Endothelial cell (in vitro differentiated cells): ENCODE results near the gene EDEM1. TPM values are rescaled to one million over a fixed set of nuclear protein-coding genes. Genes with fewer than 3 reads are reported as not detected.

Source experiments
- DNase-seq: peaks from one replicate; pipeline ENCODE4 v3.0.0; 2021; ENCODE audit warnings: low spot score
- H3K27ac Mint-ChIP-seq: one replicate; pipeline ENCODE4 v1.8.0; 2021; ENCODE audit warnings: mixed read lengths, inconsistent platforms; ENCODE audit not compliant: unreplicated experiment
- H3K27me3 Mint-ChIP-seq: one replicate; pipeline ENCODE4 v1.8.0; 2021; ENCODE audit warnings: mild to moderate bottlenecking, moderate library complexity, mixed read lengths, inconsistent platforms; ENCODE audit not compliant: unreplicated experiment
- H3K36me3 Mint-ChIP-seq: one replicate; pipeline ENCODE4 v1.8.0; 2021; ENCODE audit warnings: mild to moderate bottlenecking, low read depth, mixed read lengths, inconsistent platforms; ENCODE audit not compliant: unreplicated experiment
- H3K4me1 Mint-ChIP-seq: one replicate; pipeline ENCODE4 v1.8.0; 2021; ENCODE audit warnings: mild to moderate bottlenecking, mixed read lengths, inconsistent platforms; ENCODE audit not compliant: unreplicated experiment
- H3K4me3 Mint-ChIP-seq: one replicate; pipeline ENCODE4 v1.8.0; 2021; ENCODE audit warnings: mild to moderate bottlenecking, mixed read lengths, inconsistent platforms; ENCODE audit not compliant: unreplicated experiment
- H3K9me3 Mint-ChIP-seq: one replicate; pipeline ENCODE4 v1.8.0; 2021; ENCODE audit warnings: mixed read lengths, inconsistent platforms; ENCODE audit not compliant: unreplicated experiment
- total RNA-seq: library from RNA; stranded (reverse); fragmentation: NEBNext Ultra II Directional; extraction: Animal tissue kit (Norgen Biotek cat#: 25700); gene quantifications from one replicate; pipeline ENCODE4 v1.2.1, GENCODE V29; 2021; ENCODE audit not compliant: unreplicated experiment
- TF ChIP-seq, protein P1 (sequence below): fragments of 200-600 bp; sonication (generic); IDR thresholded peaks from one replicate; pipeline ENCODE4 v1.5.0; 2021; ENCODE audit warnings: antibody characterized with exemption; ENCODE audit not compliant: unreplicated experiment

The EDEM1 gene
- total RNA-seq, 1 donor from 2014 or later, result 18.2 TPM

DNA sequence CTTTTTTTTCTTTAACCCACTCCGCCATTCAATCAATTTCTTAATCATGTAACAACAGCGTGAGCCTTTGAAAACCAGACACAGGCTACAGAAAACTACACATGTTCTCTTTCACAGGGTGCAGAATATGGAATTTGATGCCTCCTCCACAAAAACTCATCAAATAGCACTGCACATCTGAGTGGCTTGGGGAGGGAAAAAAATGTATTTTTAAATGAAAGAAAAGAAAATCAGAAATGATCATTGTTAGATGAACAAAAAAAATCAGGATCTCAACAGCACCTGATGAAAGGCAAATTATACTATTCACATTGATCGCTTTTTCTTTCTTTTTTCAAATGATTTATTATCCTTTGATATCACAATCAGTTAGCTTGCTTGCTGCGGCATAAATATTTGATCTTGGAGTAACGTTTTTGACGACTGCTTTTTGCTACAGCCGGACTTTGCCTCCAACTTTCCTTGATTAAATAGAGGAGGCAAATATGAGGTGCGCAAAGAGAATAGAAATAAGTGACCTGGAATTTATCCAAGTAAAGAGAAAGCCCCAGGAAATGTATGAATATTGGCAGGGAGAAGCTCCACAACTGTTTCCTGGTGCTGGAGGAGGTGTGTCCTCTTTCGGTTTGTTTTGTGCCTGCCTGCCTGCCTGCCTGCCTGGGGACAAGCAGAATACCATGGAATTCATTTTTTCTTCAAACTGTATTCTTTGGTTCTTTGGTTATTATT lies 63.1 kb downstream of the EDEM1 start:
- Mint-ChIP-seq H3K4me1 (no peaks in the 10 kb centered on the region), H3K9me3 (no peaks in the 10 kb centered on the region), H3K27me3 (peaks cover 2% of the 10 kb centered on the region), H3K27ac (no peak overlapping the region), H3K36me3 (peaks cover 6% of the 10 kb centered on the region), H3K4me3 (no peak overlapping the region)
- DNase-seq, result no peak
- TF ChIP-seq, protein P1, sequence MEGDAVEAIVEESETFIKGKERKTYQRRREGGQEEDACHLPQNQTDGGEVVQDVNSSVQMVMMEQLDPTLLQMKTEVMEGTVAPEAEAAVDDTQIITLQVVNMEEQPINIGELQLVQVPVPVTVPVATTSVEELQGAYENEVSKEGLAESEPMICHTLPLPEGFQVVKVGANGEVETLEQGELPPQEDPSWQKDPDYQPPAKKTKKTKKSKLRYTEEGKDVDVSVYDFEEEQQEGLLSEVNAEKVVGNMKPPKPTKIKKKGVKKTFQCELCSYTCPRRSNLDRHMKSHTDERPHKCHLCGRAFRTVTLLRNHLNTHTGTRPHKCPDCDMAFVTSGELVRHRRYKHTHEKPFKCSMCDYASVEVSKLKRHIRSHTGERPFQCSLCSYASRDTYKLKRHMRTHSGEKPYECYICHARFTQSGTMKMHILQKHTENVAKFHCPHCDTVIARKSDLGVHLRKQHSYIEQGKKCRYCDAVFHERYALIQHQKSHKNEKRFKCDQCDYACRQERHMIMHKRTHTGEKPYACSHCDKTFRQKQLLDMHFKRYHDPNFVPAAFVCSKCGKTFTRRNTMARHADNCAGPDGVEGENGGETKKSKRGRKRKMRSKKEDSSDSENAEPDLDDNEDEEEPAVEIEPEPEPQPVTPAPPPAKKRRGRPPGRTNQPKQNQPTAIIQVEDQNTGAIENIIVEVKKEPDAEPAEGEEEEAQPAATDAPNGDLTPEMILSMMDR, result no peak

DNA sequence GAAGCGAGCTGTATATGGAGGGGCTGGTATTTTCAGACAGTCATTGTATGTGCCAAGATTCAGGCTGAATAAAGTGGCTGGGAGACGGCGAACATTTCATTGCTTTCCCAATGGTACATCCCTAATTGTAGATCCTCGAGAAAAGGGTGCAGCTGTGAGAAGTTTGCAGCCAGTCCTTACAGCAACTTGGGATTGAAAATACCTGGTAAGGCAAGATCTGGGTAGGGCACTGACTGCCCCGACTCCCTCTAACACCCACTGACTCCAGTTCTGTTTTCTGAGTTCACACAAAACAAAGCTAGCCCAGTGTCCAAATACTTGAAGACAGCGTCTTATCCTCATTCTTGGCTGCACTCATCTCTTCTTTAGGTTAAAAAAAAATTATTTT lies 63.7 kb downstream of the EDEM1 start:
- Mint-ChIP-seq H3K27me3 (peaks cover 2% of the 10 kb centered on the region), H3K4me3 (no peak overlapping the region), H3K4me1 (no peaks in the 10 kb centered on the region), H3K9me3 (no peaks in the 10 kb centered on the region), H3K27ac (no peak overlapping the region), H3K36me3 (peaks cover 6% of the 10 kb centered on the region)
- TF ChIP-seq, protein P1, result no peak
- no peak for DNase-seq

DNA sequence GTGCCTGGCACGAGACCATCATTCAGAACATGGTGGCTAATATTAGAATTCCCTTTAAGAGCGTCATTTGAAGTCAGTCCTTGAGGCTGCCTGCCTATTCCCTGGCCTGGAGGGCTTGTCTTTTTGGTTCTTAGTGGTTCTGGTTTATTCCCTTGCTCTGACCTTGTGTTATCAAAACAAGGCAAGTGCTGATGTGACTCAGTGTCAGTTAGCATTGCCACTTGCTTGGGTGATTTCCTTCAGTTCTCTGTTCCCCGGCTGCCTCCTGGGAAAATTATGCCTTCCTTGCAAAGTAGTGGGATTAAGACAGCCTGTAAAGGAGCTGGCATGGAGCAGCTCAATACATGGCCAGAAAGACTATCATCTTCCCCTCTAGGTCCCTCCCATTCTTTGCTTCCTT lies 64.6 kb downstream of the EDEM1 start:
- no peaks in the 10 kb centered on the region for H3K4me1 Mint-ChIP-seq
- peaks cover 6% of the 10 kb centered on the region for H3K36me3 Mint-ChIP-seq
- TF ChIP-seq, protein P1, result no peak
- peaks cover 2% of the 10 kb centered on the region for H3K27me3 Mint-ChIP-seq
- H3K27ac Mint-ChIP-seq, result no peak overlapping the region
- DNase-seq, result no peak
- H3K9me3 Mint-ChIP-seq, result no peaks in the 10 kb centered on the region
- no peak overlapping the region for H3K4me3 Mint-ChIP-seq

DNA sequence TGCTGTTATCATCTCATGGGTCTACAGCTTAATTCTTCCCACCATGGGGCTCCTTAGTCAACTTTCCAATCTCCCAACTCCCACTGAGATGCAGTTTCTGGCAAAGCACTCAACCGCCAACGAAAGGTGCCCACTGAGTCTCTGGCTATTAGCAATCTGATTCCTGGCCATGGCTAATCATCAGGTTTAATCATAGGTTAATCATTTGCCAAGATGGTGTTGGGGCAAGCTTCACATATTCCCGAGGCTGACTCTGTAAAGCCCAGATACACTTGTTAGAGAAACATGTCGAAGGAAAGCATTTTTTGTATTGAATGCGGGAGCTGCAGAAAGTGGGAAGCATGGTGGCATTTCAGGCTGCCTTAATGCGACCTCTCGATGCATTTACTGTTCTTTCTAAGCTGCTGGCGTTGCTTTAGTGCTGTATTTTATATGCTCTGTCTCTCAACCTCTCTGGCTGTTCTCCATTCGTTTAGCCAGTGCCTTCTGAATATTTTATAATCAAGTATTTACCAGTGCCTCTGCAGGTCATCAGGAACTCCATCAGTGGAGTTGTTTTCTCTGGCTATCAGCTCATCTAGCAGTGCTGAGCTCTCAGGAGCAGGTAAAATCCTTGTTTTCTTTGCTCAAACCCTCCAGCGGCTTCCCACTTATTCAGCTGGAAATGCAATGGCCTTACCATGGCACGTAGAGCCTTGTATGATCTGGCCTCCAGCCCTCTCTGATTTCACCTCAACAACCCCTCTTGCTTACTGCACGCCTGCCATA lies 67.0 kb downstream of the EDEM1 start:
- Mint-ChIP-seq H3K27me3 (peaks cover 2% of the 10 kb centered on the region), H3K4me3 (no peak overlapping the region), H3K9me3 (no peaks in the 10 kb centered on the region), H3K4me1 (no peaks in the 10 kb centered on the region), H3K36me3 (no peaks in the 10 kb centered on the region), H3K27ac (no peak overlapping the region)
- DNase-seq, result no peak
- TF ChIP-seq, protein P1, result no peak
